ENCODE measurements around the gene CACNA2D2.

DNA sequence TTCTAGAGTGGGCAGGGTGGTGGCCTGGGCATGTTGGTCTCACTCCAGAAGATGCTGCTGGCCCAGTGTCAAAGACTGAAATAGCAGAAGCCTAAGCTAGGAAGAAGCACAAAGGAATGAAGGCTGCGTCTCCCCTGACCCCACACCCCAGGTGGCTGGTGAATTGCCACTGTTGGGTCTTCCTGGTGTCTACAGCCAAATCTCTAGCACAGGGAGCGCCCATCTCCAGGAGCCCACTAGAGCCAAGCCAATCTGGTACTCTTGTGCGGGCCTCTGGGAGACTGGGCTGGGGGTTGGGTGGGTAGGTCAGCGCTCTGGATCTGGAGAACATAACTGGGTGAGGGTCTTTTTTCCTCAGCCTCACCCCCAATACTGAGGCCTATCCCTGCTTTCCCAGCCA lies 176.3 kb downstream of the CACNA2D2 start:
- no peak for TF ChIP-seq EZH2phosphoT487 (IDR thresholded peaks at IDR 0.05; ENCODE audit: low read length)
- TF ChIP-seq, protein P1, sequence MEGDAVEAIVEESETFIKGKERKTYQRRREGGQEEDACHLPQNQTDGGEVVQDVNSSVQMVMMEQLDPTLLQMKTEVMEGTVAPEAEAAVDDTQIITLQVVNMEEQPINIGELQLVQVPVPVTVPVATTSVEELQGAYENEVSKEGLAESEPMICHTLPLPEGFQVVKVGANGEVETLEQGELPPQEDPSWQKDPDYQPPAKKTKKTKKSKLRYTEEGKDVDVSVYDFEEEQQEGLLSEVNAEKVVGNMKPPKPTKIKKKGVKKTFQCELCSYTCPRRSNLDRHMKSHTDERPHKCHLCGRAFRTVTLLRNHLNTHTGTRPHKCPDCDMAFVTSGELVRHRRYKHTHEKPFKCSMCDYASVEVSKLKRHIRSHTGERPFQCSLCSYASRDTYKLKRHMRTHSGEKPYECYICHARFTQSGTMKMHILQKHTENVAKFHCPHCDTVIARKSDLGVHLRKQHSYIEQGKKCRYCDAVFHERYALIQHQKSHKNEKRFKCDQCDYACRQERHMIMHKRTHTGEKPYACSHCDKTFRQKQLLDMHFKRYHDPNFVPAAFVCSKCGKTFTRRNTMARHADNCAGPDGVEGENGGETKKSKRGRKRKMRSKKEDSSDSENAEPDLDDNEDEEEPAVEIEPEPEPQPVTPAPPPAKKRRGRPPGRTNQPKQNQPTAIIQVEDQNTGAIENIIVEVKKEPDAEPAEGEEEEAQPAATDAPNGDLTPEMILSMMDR (IDR thresholded peaks at IDR 0.05; ENCODE audit: low read length), result no peak
